Endothelial cell (in vitro differentiated cells): ENCODE measurements around the gene DNAJC8. TPM values are rescaled to one million over a fixed set of nuclear protein-coding genes. Genes with fewer than 3 reads are reported as not detected.

Source experiments
- DNase-seq: peaks from one replicate; pipeline ENCODE4 v3.0.0; 2021; ENCODE audit warnings: low spot score
- H3K27ac Mint-ChIP-seq: one replicate; pipeline ENCODE4 v1.8.0; 2021; ENCODE audit warnings: mixed read lengths, inconsistent platforms; ENCODE audit not compliant: unreplicated experiment
- H3K27me3 Mint-ChIP-seq: one replicate; pipeline ENCODE4 v1.8.0; 2021; ENCODE audit warnings: mild to moderate bottlenecking, moderate library complexity, mixed read lengths, inconsistent platforms; ENCODE audit not compliant: unreplicated experiment
- H3K36me3 Mint-ChIP-seq: one replicate; pipeline ENCODE4 v1.8.0; 2021; ENCODE audit warnings: mild to moderate bottlenecking, low read depth, mixed read lengths, inconsistent platforms; ENCODE audit not compliant: unreplicated experiment
- H3K4me1 Mint-ChIP-seq: one replicate; pipeline ENCODE4 v1.8.0; 2021; ENCODE audit warnings: mild to moderate bottlenecking, mixed read lengths, inconsistent platforms; ENCODE audit not compliant: unreplicated experiment
- H3K4me3 Mint-ChIP-seq: one replicate; pipeline ENCODE4 v1.8.0; 2021; ENCODE audit warnings: mild to moderate bottlenecking, mixed read lengths, inconsistent platforms; ENCODE audit not compliant: unreplicated experiment
- H3K9me3 Mint-ChIP-seq: one replicate; pipeline ENCODE4 v1.8.0; 2021; ENCODE audit warnings: mixed read lengths, inconsistent platforms; ENCODE audit not compliant: unreplicated experiment
- total RNA-seq: library from RNA; stranded (reverse); fragmentation: NEBNext Ultra II Directional; extraction: Animal tissue kit (Norgen Biotek cat#: 25700); gene quantifications from one replicate; pipeline ENCODE4 v1.2.1, GENCODE V29; 2021; ENCODE audit not compliant: unreplicated experiment
- TF ChIP-seq, protein P1 (sequence below): fragments of 200-600 bp; sonication (generic); IDR thresholded peaks from one replicate; pipeline ENCODE4 v1.5.0; 2021; ENCODE audit warnings: antibody characterized with exemption; ENCODE audit not compliant: unreplicated experiment

Gene DNAJC8
- total RNA-seq, 1 donor from 2014 or later, result 99.0 TPM

DNA sequence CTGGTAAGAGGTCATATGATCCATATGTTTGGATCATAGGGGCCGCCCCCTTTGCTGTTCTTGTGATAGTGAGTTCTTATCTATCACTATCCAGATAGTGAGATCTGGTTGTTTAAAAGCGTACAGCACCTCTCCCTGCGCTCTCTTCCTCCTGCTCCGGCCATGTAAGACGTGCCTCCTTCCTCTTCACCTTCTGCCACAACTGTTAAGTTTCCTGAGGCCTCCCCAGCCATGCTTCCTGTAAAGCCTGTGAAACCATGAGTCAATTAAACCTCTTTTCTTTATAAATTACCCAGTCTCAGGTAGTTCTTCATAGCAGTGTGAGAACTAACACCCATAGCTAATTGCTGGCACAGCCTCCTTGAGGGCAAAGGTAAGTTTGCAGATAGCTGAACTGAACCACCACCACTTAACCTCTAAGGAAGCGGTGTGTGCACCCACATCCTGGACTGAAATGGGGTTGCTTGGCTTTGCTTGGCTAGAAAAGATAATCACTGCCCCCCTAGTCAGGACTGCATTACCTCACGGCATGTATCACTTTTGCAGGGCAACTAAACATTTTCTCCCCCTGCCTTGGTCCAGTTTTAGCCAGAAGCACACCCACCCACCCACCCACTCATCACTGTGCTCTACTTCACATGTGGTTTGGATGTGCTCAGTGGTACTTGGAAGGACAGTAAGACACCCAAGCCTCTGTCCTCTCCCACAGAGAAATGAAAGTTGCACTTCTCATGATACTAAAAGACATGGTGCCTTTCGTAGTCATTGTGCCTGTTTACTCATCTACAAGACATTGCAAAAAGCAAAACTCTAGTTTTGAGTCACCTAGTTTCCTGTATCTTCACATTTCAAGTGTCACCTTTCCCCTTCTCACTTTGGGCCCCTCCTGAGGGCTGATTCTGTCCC lies 33.2 kb downstream of the DNAJC8 start:
- TF ChIP-seq, protein P1, sequence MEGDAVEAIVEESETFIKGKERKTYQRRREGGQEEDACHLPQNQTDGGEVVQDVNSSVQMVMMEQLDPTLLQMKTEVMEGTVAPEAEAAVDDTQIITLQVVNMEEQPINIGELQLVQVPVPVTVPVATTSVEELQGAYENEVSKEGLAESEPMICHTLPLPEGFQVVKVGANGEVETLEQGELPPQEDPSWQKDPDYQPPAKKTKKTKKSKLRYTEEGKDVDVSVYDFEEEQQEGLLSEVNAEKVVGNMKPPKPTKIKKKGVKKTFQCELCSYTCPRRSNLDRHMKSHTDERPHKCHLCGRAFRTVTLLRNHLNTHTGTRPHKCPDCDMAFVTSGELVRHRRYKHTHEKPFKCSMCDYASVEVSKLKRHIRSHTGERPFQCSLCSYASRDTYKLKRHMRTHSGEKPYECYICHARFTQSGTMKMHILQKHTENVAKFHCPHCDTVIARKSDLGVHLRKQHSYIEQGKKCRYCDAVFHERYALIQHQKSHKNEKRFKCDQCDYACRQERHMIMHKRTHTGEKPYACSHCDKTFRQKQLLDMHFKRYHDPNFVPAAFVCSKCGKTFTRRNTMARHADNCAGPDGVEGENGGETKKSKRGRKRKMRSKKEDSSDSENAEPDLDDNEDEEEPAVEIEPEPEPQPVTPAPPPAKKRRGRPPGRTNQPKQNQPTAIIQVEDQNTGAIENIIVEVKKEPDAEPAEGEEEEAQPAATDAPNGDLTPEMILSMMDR, result no peak
- Mint-ChIP-seq H3K36me3 (peaks cover 51% of the 10 kb centered on the region), H3K9me3 (no peaks in the 10 kb centered on the region), H3K27me3 (peaks cover 2% of the 10 kb centered on the region), H3K4me1 (peaks cover 20% of the 10 kb centered on the region), H3K27ac (peak overlapping the region; percentile 61), H3K4me3 (peak overlapping the region; percentile 22)
- no peak for DNase-seq

DNA sequence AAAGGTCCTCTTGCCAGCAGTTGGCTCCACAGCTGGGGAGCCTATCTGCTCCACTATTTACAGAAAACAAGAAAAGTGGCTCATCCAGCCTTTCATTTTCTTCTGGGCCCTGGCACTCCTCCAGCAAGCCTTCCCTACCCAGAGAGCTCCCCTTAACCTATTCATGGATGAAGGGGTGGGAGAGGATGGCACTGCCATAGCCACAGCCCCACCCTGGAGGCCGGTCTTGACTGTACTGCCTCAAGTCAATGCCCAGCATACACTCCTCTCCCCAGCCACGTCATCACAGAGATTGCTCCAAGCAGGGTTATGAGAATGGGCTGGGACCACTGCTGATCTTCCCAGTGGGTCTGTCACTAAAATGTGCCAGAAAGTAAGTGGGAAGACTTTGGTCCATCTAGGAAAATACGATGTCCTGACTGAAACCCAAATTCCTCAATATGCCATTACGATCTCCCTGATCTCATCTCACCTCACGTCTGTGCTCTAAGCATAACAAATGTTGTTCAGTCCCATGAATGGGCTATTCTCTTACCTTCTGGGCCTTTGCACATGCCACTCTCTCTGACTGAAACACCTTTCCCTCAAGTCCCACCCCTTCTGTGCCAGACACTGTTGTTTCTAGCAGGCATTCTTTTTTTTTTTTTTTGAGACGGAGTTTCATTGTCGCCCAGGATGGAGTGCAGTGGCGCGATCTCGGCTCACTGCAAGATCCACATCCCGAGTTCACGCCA lies 35.0 kb downstream of the DNAJC8 start:
- Mint-ChIP-seq H3K36me3 (peaks cover 41% of the 10 kb centered on the region), H3K9me3 (no peaks in the 10 kb centered on the region), H3K27ac (no peak overlapping the region), H3K27me3 (peaks cover 2% of the 10 kb centered on the region), H3K4me3 (no peak overlapping the region), H3K4me1 (peaks cover 25% of the 10 kb centered on the region)
- TF ChIP-seq, protein P1, result no peak
- DNase-seq, result no peak

DNA sequence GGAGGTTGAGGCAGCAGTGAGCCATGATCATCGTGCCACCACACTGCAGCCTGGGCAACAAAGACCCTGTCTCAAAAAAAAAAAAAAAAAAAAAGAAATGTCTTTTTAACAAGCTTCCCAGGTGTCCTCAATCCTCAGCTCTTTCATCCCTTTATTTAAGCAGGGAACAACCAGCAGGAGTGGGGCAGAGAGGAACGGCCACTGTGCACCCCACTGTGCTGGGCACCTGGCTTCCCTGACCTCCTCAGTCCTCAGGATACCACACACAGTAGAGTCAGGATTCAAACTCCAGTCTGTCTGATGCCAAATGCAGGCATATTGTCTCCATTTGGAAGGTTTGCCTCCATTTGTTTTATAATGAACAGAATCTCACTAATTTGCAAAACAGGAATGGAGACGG lies 36.5 kb downstream of the DNAJC8 start:
- H3K36me3 Mint-ChIP-seq, result peaks cover 39% of the 10 kb centered on the region
- peaks cover 2% of the 10 kb centered on the region for H3K27me3 Mint-ChIP-seq
- H3K27ac Mint-ChIP-seq, result no peak overlapping the region
- TF ChIP-seq, protein P1, result no peak
- H3K9me3 Mint-ChIP-seq, result no peaks in the 10 kb centered on the region
- no peak for DNase-seq
- peaks cover 26% of the 10 kb centered on the region for H3K4me1 Mint-ChIP-seq
- no peak overlapping the region for H3K4me3 Mint-ChIP-seq

DNA sequence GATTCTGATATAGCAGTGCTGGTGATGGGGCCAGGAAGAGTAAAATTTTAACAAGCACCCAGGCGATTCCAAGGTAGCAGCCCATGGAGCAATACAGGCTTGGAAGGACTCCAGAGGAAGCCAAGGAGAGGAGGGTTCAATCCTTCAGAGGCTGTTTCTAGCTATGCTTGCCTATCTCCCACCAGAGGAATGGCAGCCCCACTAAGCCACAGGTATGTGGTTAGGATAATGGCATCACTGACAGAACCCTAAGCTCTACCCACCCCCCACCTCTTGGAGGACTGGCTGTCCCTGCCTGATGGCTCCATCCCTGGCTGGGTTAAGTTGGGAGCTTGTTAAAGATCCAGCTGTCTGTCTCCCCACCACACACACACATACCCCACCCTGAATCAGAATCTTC lies 37.0 kb downstream of the DNAJC8 start:
- Mint-ChIP-seq H3K27me3 (peaks cover 2% of the 10 kb centered on the region), H3K4me3 (no peak overlapping the region), H3K36me3 (peaks cover 33% of the 10 kb centered on the region), H3K9me3 (no peaks in the 10 kb centered on the region), H3K4me1 (peaks cover 32% of the 10 kb centered on the region), H3K27ac (no peak overlapping the region)
- DNase-seq, result no peak
- TF ChIP-seq, protein P1, result no peak
